Fibroblast of skin of back (primary cell): ENCODE results near the gene RTL1.
A peak's percentile ranks its signal among the peaks of the same experiment; 100 is the strongest.

ENCODE experiments used
- DNase-seq: peaks from one replicate; pipeline ENCODE4 v3.0.0-alpha.2; 2013

RTL1 gene

DNA sequence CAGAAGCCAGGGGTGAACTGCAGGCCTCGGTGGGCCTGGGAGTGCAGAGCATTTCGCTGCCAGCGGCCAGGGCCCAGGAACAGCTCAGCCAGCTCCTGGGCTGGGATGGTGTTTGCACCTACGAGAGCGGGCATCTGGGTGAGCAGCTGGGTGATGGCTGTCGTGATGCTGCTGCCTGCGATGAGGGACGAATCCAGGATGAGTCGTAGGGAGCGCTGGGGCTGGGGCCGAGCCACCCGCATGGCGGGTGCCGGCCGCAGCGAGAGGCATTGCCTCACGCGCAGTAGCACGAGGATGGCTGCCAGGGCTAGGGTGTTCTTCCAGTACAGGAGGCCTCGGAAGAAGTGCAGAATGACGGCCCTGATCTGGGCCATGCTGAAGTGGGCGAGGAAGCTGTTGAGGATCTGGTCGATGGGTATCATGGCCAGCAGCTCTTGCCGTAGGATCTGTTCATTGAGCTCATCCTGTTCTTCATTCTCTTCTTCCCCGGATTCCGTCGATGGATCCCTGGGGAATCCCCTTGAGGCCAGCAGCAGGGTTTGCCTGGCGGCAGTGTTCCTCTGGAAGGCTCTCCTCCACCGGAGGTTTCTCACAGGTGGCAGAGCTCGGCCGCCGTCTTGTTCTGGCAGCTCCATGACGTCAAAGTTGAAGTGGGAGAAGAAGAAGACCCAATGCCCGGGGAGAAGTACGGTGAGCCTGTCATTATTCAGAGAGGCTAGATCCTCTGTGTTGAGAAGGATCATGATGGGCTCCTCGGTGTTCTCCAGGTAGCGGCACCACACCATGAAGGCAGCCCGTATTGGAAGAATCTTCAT, 22.1 kb downstream of the RTL1 start:
- no peak for DNase-seq

DNA sequence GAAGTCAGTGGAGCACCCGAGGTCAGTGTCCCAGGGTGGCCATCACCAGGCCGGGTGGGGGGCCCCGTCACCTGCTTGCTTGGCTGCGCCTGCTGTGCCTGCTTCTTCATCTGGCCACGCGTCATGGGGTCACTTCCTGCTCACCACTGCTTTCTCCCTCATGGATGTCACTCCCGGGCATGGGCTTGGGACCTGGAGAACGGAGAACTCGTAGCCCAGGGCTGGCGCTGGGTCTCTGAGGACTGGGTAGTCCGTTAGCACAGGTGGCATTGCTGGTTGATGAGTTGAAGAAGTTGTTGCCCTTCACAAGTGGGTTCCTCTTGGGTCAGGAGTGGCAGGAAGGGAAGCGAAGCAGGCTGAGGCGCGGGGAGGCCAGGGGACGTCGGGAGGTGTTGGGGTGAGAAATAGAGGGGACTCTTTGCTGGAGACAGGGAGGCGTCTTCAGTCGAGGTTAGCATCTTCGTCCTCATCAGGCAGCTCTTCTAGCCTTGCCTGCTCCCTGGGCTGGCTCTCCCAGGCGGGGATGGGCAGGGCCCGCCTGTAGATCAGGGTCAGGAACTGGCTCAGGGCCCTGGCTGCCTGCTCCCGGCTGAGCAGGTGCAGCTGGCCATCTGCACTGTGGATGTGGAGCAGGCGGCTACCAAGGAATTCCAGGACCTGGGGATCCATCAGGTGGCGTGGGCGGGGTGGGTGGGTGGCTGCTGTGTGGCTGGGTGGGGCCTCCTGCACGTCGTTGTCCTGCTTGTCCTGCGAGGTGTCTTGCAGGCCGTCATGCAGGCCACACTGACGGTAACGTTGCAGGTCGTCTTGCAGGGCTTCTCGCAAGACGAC, 23.0 kb downstream of the RTL1 start:
- no peak for DNase-seq

DNA sequence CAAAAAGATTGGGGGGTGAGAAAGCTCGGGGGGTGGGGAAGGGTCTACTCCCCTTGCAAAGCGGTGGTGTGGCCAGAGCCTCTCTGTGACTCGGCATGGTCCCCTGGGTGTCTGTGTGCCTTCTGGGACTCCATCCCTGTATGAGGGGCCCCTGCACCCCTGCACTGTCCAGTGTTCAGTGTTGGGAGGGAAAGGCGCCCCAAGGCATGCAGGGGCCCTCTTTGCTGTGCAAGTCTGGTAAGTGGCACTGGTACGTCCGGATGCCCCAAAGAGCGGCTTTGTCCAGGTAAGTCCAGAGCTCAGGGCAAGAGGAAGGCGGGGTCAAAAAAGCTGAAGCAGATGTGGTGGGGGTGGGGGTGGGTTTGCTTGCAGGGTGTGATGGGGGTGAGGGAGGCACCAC, 23.7 kb downstream of the RTL1 start:
- DNase-seq: no peak

DNA sequence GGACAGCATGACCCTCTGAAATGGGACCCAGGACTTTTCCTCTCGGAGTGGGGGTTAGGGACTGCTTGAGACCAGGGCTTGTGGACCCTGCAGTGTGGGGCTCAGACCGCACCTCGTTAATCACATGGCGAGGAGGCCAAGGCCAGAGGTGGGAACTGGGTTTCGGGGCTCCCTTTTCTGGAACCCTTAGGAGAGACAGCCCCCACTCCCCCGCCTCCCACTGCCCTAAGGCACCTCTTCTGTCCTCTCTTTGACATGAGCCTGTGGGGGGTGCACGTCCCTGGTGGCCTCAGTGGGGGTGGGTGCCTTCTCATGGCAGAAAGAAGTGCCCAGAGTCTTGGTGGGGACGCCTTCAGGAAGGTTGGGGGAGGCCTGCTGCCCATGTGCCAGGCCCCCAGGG, 24.3 kb downstream of the RTL1 start:
- DNase-seq: no peak

DNA sequence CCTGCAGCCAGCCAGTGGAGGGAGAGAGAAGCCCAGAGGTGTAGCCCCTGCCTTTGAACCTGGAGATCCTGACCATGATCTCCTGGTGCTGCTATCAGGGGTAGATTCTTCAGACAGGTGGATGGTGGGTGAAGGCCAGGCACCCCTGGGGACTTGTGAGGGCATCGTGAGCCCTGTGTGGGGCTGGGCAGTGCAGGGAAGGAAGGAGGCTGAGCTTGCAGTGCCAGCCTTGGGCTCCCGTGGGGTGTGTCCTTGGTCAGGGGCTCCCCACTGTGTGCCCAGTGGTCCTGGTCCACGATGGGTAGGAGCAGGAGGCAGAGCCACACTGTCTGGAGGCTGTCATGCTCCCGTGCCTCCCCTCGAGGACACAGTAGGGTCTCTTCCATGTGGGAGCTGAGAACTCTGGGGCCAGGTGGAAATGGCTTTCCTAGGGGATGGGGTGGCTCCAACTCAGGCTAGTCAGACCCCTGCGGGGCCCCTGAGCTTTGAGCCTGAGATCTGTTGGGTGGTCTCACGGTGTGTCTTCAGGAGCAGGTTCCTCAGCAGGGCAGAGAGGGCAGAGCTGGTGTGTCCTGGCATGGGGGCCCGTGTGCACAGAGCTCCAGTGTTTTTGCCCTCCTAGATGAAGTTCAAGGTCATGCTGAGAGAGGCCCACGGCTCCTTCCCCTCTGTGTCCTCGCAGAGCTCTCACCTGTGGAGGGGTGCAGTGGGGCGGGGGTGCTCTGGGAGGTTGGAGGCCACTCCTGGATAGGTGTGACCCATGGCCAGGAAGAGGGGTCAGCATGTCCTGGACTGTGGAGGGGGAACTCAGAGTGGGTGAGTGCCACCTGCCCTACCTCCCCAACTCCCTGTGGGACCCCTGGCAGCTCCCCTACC, 25.0 kb downstream of the RTL1 start:
- DNase-seq: no peak

DNA sequence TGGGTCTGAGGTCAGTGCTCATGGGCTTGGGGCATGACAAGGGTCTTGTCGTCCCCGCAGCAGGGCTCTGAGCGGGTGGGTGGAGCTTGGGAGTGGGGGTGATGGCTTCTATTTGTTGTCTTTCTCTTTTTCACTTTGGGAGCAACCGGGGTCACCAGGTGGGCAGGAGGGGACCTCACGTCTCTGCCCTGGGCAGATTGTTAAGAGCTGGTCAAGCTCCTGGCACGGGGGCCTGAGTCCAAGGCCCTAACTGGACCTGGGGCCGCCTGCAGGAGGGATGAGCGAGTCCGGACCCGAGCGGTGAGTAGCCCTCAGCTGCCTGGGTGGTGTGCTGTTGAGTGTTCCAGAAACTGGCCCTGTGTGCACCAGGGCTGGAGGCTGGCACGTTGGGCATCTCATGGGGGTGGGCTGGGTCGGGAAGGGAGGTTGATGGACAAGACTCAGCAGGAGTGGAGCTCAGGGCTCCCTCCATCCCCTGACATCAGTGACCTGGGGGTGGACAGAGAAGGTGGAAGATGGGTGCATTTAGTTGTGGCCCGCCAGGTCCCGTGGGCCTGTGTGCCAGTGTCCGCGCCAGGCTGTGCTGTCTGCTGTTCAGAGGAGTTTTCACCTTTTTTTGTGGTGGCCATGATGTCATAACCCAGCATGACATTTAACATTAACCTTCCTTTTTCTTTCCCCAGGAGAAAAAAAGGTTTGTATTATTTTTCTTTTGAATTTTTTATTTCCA, 27.5 kb downstream of the RTL1 start:
- DNase-seq: no peak

DNA sequence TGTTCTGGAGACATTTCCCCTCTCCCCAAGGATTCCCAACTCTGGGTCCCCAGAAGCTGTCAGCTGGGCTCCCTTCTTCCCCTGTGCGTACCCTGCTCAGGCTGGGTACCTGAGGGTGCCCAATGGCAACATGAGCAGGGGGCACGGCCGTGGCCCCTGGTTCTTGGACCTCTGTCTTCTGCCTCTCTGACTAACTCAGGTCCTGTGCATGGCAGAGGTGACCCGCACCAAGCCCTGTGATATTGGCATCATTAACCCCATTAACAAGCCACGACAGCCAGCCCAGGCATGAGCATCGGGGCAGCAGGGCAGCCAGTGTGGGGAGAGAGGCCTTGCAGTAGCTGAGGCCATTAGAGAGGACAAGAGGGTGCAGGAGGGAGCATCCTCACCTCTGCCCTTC, 28.4 kb downstream of the RTL1 start:
- DNase-seq: no peak

DNA sequence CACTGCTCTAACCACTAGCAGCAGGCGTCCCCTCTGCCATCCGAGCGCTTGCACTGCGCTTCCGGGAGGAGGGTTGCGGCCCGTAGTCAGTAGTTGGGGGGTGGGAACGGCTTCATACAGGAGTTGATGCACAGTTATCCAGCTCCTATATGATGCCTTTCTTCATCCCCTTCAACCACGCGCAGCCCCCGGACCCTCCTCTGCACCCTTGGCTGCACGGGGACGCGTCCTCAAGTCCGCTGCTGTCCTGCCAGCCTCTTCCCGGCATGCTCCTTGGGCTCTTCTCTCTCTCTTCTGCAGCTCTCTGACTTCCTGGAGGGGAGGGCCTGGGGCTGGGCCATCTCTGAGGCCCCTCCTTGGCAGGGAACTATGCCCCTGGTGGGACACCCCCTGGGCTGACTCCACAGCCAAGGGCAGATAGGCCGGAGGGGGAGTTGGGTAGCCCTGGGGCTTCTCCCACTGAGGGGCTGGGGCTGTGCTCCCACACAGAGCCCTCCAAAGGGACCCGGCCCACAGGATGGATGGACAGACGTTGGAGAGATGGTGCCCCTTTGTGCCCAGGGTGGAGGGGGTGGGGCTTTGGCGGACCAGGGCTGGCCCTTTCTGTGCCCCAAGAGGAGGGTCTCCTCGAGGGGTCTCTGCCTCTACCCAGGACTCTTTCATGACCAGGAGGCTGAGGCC, 29.0 kb downstream of the RTL1 start:
- no peak for DNase-seq

DNA sequence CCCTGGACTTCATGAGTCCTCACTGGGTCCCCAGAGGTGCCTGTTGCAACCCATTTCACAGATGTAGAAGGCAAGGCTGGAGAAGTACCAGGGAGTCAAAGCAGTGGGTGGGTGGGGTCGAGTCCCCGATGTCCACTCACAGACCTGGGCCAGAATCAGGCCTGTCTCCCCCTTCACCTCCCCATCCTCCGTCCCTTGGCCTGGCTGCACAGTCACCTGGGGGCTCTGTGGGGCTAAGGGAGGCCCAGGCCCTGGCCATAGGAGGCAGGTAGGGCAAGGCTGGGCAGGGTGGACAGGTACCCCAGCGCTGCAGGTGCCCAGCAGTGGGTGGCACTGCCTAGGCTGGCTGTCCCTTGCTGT, 29.5 kb downstream of the RTL1 start:
- DNase-seq: no peak

DNA sequence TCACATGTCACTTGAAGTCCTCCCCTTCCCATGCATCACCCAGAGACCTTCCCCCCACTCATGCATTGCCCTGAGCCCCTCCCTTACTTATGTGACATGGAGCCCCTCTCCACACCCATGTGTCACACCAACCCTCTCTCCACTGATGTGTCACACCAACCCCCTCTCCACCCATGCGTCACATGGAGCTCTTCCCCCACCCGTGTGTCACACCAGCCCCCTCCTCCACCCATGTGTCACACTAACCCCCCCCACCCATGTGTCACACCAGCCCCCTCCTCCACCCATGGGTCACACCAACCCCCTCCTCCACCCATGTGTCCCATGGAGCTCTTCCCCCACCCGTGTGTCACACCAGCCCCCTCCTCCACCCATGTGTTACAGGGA, 30.4 kb downstream of the RTL1 start:
- no peak for DNase-seq

DNA sequence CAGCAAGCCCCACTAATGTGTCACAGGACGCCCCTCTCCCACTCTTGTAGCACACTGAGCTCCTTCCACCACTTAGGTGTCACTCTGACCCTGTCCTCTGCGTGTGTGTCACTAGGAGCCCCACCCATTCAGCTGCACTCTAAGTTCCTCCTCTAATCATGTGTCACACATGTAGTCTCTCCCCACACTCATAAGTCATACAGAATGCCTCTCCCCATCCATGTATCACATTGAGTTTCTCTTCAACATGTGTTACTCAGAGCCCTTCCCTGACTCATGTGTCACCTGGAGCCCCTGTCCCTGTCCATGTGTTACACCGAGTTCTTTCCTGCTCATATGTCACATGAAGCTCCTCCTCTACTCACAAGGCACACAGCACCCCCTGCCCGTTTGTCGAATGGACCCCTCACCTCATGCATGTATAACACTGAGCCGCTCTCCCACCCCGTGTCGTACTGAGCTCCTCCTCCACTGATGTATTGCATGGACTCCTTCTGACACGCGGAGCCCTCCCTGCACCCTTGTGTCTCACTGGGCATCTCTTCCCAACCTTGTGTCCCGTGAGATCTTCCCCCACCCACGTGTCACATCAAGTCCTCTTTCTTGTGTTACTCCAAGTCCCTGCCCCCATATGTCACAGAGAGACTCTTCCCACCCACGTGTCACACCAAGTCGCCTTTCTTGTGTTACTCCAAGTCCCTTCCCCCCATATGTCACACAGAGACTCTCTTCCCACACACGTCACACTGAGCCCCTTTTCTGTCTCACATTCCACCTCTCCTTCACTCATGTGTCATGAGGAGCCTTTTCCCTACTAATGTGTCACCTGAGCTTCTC, 31.0 kb downstream of the RTL1 start:
- DNase-seq: peak; percentile 46

DNA sequence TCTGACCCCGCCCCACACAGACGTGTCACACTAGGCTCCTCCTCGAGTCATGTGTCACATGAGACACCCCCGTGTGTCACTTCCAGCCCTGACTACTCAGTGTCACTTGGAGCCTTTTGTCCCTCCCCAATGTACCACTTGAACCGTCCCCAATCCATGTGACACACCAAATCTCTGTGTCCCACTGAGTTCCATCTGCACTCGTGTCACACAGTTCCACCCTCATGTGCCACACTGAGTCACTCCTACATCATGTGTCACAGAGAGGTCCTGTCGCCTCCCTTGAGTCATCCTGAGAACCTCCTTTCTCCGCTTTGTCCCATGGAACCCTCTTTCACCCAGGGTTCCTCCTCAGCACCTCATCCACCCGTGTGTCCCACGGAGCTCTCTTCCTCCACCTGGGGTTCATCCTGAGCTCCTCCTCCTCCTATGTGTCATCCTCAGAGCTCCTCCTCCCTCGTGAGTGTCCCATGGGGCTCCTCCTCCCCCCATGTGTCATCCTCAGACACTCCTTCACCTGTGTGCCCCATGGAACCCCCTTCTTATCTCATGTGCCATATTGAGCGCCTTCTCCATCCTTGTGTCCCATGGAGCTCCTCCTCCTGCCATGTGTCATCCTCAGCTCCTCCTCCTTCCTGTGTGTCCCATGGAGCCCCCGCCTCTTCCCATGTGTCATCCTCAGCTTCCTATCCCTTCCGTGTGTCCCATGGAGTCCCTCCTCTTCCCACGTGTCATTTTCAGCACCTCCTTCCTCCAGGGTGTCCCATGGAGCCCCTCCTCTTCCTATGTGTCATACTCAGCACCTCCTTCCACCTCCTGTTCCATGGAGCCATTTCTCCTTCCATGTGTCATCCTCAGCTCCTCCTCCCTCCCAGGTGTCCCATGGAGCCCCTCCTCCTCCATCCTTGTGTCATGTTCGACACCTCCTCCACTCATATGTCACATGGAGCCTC, 32.0 kb downstream of the RTL1 start:
- peak; percentile 90 for DNase-seq

DNA sequence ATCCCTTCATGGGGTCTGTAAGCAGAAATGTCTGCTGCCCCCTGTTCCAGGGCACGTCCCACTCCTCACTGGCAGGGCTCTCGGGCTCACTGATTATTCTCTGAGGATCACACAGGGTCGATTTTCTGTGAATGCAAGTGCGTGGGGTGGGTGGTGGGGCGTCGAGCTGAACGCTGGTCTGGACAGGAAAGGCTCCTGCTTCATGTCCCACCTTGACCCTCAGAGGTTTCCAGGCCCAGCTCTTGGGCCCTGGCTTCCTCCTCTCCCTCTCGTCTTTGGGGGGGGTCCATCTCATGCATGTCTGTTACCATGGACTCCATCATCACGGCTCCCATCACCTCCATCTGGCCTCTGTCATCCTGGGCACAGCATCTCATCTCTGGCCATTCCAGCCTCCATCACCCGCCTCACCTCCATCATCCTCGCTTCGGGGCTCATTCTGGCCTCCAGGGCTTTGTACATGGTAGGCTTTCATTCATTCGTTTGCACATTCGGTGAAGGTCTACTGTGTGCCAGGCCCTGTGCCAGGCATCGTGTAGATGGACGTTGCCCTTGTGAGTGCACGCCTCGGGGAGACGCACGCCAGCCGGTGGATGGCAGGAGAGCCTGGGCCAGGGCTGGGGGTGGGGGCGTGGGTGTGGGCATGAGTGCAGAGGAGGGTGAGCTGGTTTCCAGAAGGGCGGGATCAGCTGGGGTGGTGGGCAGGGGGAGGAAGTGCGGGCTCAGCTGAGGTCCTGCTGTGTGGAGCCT, 34.7 kb downstream of the RTL1 start:
- DNase-seq: no peak

DNA sequence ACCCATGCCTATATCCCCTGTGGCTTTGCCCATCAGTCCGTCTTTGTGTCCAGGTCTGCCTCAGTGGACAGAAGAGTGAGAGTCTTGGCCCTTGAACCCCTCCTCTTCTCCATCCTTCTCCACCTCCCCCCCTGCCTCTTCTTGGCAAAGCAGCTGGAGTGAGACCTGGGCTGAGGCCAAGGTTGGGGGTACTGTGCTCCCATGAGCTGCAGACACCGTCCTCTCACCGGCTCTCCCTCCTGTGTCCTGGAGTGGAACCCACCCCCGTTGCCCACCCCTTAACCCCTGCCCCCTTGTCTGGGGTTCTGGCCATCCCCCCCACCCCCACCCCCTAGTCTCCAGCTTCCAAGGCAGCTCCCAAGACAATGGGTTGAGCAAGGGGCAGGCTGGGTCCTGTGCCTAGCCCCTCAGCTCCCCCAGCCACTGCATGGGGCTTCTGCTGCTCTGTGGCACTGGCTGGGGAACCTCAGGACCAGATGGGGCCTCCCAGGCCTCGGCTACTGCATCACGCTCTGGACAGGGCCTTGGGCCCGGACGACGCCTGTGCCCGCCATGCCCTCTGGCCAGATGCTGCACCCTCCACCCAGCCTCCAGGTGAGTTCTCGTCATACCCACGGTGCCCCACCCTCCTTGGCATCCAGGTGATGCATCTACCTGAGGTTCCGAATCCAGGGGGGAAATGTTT, 35.7 kb downstream of the RTL1 start:
- DNase-seq: no peak

DNA sequence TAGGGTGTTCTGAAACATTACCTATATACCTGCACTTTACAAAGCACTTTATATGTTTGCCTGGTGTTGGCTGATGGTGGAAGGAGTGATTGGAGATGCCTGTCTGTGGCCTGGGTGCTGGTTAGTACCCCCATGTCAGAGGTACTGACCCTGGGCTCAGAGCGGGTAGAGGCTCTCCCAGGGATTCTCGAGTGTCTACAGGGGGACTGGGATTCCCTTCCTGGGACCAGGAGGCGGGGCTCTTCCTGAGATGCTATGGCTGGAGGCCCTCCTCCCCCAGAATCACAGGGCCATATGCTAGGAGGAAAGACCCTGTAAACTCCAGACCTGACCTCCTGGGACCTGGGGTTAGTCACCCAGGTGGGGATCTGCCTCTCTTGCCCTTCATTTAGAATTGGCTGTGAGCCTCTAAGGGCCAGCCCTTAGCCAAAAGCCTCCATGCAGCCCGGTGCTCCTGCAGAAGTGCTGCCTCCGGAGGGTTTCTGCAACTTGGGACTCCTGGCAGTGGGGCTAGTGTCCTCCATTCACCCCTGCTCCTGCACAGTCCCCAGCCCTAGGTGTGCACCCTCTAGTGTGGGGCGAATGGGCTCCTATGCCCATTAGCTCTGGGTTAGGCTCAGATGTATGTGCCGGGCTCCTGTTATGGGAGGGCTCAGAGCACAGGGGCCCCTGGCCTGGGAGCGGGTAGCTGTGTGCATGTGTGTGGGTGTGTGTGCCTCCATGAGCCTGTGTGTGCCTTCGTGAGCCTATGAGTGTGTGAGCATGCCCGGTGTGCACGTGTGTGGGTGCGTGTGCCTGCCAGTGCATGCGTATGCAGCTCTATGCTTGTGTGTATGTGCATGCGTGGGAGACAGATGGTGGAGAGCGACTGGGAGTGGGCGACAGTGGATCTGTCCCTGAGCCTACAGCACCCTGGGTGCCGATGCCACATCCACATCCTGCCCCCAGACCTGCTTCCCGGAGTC, 36.6 kb downstream of the RTL1 start:
- DNase-seq: no peak

DNA sequence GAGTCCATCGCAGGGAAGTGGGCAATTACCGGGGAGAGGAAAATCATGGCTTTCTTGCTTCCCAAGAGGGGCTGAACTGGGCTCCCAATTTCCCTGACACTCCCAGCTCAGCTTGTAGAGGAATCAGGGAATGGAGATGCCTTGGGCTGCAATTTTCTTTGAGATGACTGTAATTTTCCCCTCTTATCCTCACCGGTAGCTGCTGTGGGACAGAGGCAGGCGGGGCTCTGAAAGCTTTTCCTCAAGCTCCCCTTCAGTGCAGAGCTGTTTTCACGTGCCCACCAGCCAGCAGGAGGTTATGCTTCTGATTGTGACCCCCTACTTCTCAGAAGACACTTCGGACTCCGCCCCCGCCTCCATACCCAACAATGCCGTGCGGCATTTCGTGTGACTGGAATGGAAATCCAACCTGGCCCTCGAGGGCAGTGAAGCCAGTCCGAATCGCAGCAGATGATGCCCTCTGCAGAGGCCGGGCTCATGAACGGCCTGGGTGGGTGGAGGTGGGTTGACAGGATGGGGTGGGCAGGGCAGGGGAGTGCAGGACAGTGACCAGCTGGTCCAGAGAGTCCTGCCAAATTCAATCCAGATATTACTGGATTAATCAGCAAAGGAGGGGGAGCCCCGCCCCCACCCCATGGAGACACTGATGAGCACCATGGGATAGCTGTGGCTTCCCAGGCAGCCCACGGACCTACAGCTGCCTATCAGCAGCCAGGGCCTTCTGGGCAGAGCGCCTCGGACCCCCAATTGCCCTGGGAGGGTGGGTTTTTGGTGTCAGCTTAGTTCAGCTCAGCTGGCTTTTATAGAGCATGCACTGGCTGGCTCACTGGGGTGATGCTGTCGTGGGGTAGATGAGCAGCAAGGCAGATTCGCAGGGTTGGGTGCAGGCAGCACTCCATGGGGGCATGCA, 37.6 kb downstream of the RTL1 start:
- DNase-seq: no peak
